NCI-H1694 (cell line): ENCODE data around the gene HOXA1.

Experiments
- DNase-seq: peaks from one replicate; lab custom pipeline; 2025; lab: John Stamatoyannopoulos, UW

Gene HOXA1

DNA sequence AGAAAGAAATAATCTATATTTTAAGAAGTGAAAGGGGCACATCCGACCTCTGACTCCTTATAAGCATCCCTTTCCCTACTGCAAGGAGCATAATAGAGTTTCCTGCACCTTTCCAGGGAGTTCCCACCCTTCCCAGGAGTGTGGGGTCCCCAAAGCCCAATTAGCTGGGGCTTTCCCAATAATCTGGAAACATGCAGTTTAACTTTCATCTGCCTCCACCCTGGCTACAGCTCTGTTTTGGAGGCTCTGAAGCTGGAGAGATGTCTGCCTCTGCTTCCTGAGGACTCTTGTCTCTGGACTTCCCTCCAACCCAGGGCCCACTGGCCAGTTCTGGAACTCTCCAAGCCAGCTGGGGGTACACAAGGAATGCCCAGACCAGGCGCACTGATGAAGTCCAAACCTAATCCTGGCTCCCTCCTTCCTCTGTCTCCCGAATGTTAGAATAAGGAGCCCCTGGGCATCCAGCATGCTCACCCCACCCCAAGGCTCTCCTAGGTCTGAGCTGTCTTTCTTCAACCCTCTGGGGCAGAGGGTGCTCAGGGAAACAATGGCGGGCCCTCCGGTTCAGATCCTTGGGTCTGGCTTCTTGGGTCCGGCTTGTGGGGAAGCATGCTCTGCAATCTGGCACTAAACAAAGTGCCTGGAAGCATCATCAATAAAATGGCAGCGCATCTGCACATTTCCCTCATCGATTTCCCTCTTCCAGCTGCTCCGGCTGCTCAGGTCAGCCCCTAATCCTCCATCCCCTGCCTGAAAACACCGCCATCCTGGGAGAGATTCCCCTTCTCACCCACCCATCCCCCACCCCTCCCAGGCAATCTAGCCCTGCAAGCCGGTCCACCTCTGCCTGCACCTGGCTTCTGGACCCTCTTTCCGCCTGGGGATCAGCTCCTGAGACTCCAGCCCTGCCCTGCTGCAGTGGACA, 21.4 kb upstream of the HOXA1 start:
- no peak for DNase-seq

GRCh38 chr7:27116031-27116961, 20.5 kb upstream of the HOXA1 start:
- DNase-seq, result no peak

- no peak for DNase-seq
These were observed 19.6 kb upstream of the HOXA1 start for GRCh38 chr7:27115221-27116026.

GRCh38 chr7:27114881-27115220, 19.1 kb upstream of the HOXA1 start:
- DNase-seq, result no peak

GRCh38 chr7:27113991-27114769, 18.4 kb upstream of the HOXA1 start:
- no peak for DNase-seq

DNA sequence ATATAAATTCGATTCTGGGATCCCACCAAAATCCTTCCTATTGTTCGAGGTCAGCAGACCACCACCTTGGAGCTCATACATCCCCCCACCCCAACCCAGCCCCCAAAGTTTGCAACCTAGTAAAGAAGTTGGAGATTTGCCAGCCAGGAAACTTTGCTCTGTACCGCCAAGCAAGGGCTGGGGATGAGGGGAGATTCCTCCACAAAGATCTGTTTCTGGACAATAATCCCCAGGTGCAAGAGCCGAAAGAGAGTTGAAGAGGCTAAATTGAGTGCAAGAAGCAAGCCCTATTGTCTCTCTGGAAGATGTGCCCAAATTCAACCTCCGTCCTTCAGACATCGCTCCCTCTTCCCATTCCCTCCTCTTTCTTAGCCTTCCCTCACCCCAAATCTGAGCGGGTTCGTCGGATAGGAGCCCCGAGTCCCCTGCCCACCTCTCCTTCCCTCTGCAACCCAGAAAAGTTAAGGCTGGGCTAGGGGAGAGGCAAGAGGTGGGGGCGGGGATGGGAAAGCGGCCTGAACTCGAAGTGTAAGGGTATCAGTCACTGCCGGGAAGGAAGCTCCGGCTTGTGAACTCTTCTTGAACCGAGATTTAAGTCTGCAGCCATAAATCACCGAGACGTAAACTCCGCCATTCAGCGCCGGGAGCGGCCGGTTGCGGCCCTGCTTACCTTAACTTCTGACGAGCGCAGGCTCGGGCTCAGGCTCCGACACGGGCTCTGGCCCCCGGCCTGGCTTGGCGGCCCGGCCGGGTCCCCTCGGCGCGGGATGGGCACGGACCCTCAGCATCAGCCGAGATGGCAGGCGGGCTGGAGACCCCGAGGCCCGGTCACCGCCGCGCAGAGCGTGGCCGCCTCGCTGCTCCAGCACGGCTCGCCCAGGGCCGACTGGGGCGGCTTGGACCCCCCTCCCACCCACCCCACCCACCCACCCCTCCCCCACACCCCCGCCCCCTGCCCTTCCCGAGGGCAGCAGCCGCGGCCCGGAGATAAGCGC, 17.5 kb upstream of the HOXA1 start:
- no peak for DNase-seq

- no peak for DNase-seq
These were observed 16.6 kb upstream of the HOXA1 start for GRCh38 chr7:27112361-27112760.

DNA sequence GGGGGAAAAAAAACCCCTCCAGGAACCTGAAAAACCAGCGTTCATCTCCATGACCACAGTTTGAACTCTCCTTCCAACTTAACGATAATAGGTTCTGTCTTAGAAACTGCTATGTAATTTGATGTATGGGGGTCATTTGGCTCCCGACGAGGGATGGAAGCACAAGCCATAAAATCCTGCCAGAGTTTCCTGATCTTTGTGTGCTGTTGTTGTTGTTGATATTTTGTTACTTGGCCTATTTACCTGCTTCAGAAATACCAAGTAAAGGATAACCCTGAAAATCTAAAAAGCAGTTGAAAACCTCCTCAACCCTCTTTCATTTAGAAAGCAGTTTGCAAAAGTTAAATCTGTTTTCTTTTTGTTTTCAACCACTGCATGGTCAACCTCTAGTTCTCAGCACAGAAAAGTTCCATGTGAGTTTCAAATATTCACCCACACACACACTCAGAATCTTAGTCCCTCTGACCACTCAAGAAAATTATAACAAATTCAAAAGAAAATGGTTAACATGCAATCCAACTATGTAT, 16.0 kb upstream of the HOXA1 start:
- DNase-seq, result no peak

- no peak for DNase-seq
These were observed 15.4 kb upstream of the HOXA1 start for GRCh38 chr7:27111042-27111750.

- DNase-seq, result no peak
These were observed 14.6 kb upstream of the HOXA1 start for GRCh38 chr7:27110186-27111031.

GRCh38 chr7:27109466-27110185, 13.8 kb upstream of the HOXA1 start:
- DNase-seq, result no peak

- DNase-seq, result no peak
These were observed 12.8 kb upstream of the HOXA1 start for GRCh38 chr7:27108390-27109127.

DNA sequence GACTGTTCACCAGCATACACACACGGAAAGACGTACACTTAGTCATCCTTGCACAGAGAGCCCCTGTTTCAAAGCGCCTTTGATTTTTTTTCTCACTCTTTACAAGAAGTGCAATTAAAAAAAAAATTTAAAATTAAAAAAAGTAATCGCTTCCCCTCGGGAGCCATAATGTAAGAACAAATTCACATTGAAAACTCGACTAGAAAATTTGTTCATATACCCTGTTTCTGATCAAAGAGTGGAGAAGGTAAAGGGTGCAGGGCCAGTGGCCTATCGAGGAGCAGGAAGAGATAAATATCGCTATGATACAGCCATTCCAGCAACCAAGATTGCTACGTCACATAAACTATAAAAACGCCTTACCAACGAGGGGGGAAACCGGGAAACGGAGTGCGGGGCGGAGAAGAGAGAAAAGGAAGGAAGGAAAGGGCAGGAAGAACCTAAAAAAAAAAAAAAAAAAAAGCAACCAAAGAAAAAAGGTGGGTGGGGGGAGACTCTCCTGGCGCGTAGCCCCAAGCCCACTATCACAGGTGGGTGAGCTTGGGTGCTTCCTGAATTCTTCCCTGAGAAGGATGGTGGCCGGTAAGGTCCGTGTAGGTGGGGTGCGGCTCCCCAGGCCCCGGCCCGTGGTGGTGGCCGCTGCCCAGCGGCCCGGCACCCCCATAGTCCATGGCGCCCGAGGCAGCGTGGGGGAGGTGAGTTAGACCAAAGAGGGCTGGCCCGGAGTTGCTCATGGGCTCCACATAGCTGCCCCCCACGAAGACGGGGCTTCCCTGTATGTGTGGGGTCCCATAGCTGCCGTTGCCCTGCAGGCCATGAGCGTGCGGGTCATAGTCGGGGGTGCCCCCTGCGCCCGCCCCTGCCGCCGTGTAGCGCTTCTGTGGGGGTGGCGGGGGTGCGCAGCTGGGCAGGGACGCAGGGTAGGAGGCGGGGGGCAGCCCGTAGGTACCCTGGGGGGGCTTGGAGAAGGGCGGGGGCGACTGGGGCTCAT, 11.9 kb upstream of the HOXA1 start:
- no peak for DNase-seq

GRCh38 chr7:27106901-27107240, 11.1 kb upstream of the HOXA1 start:
- no peak for DNase-seq

DNA sequence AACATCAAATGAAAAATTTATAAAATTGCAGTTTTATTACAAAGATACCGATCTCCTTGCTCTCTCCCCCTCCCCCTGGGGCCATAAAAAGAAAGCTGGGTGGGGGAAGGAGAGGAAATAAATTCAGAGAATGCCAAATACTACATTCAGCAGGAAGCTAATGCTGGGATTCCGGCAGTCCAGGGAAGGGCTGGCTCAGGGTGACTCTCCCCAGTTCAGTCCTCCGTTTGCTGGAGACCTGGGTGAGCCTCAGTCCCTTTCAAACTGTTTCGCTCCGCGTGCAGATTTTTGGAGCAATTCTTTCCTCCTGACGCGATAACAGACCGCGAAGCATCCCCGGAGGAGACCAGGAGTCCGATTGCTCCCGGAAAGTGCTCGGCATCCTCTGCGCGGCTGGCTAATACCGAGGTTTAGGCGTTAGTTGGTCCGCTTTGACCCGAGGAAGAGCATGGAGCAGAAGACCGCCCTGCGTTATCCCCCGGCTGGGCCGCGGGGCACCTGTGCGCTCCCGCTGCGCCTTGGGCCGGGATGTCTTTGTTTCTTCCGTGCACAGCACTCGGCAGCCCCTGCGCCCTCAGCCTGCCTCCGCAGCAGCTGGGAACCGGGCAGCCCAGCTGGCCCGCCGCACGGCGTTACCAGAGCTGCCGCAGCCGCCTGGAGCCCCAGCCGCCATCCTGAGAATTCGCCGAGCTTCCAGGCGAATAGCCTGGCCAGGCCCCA, 10.5 kb upstream of the HOXA1 start:
- no peak for DNase-seq
